ENCODE data around the gene PTGFR.

GRCh38 chr1:78469576-78469975, 21.2 kb upstream of the PTGFR start:
- TF ChIP-seq, protein P1, sequence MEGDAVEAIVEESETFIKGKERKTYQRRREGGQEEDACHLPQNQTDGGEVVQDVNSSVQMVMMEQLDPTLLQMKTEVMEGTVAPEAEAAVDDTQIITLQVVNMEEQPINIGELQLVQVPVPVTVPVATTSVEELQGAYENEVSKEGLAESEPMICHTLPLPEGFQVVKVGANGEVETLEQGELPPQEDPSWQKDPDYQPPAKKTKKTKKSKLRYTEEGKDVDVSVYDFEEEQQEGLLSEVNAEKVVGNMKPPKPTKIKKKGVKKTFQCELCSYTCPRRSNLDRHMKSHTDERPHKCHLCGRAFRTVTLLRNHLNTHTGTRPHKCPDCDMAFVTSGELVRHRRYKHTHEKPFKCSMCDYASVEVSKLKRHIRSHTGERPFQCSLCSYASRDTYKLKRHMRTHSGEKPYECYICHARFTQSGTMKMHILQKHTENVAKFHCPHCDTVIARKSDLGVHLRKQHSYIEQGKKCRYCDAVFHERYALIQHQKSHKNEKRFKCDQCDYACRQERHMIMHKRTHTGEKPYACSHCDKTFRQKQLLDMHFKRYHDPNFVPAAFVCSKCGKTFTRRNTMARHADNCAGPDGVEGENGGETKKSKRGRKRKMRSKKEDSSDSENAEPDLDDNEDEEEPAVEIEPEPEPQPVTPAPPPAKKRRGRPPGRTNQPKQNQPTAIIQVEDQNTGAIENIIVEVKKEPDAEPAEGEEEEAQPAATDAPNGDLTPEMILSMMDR (IDR thresholded peaks at IDR 0.05) = no peak
- TF ChIP-seq EP300 (IDR thresholded peaks at IDR 0.05) = no peak
